Karpas-422 (cell line): ENCODE measurements around the gene MRPS16. TPM values are rescaled to one million over a fixed set of nuclear protein-coding genes. Genes with fewer than 3 reads are reported as not detected.
A peak's percentile ranks its signal among the peaks of the same experiment; 100 is the strongest.
"Not testable (repeated sequence)": the region's sequence is repeated elsewhere in the genome, so short reads cannot be mapped to it uniquely, and the experiment has no call there.

Source experiments
- DNase-seq: peaks from one replicate; pipeline ENCODE4 v3.0.0-alpha.2; 2015
- H2AFZ ChIP-seq: fragments of 200-600 bp; sonication (generic); 2 replicates; pipeline ENCODE4 v1.6.1; 2014; ENCODE audit warnings: antibody characterized with exemption, low read length, mixed read lengths
- H3K27ac ChIP-seq: fragments of 200-600 bp; sonication (generic); 2 replicates; pipeline ENCODE4 v1.5.1; 2014; ENCODE audit warnings: mild to moderate bottlenecking, low read length, moderate library complexity
- H3K27me3 ChIP-seq: fragments of 200-600 bp; sonication (generic); 2 replicates; pipeline ENCODE4 v1.6.1; 2014; ENCODE audit warnings: low read length, mixed read lengths
- H3K36me3 ChIP-seq: fragments of 200-600 bp; sonication (generic); 2 replicates; pipeline ENCODE4 v1.6.1; 2014; ENCODE audit warnings: low read length, mixed read lengths; ENCODE audit not compliant: insufficient read depth
- H3K4me1 ChIP-seq: fragments of 200-600 bp; sonication (generic); 2 replicates; pipeline ENCODE4 v1.6.1; 2014; ENCODE audit warnings: mild to moderate bottlenecking, low read length, mixed read lengths
- H3K4me2 ChIP-seq: fragments of 200-600 bp; sonication (generic); 2 replicates; pipeline ENCODE4 v1.6.1; 2014; ENCODE audit warnings: low read length, low read depth, mild to moderate bottlenecking; ENCODE audit not compliant: poor library complexity, severe bottlenecking
- H3K4me3 ChIP-seq: fragments of 200-600 bp; sonication (generic); 2 replicates; pipeline ENCODE4 v1.5.1; 2014; ENCODE audit warnings: mild to moderate bottlenecking, antibody characterized with exemption, low read length, mixed read lengths
- H3K79me2 ChIP-seq: fragments of 200-600 bp; sonication (generic); 2 replicates; pipeline ENCODE4 v1.6.1; 2014; ENCODE audit warnings: mild to moderate bottlenecking, low read length, mixed read lengths
- H3K9ac ChIP-seq: fragments of 200-600 bp; sonication (generic); 2 replicates; pipeline ENCODE4 v1.6.0; 2014; ENCODE audit warnings: low read length
- H3K9me2 ChIP-seq: fragments of 200-600 bp; sonication (generic), shearing (Covaris generic); replicated peaks from 2 replicates; pipeline ENCODE4 v1.6.0; 2014; ENCODE audit warnings: mild to moderate bottlenecking, low read length, moderate library complexity; ENCODE audit not compliant: insufficient read depth
- H3K9me3 ChIP-seq: fragments of 300-700, 200-600 bp; sonication (generic); 2 replicates; pipeline ENCODE4 v1.6.1; 2014; ENCODE audit warnings: low read length, mixed read lengths
- H4K20me1 ChIP-seq: fragments of 200-600 bp; sonication (generic); 2 replicates; pipeline ENCODE4 v1.6.1; 2014; ENCODE audit warnings: mild to moderate bottlenecking, antibody characterized with exemption, low read length, low read depth; ENCODE audit not compliant: insufficient read depth
- total RNA-seq: library from RNA; depleted of rRNA; stranded (reverse); fragments of >200 nt; shearing (Covaris generic); gene quantifications from 2 replicates; pipeline ENCODE4 v1.2.3, GENCODE V29; 2014; ENCODE audit warnings: low replicate concordance

Gene MRPS16
- total RNA-seq, 1 experiment from 2014 or later, result 88.2 TPM

DNA sequence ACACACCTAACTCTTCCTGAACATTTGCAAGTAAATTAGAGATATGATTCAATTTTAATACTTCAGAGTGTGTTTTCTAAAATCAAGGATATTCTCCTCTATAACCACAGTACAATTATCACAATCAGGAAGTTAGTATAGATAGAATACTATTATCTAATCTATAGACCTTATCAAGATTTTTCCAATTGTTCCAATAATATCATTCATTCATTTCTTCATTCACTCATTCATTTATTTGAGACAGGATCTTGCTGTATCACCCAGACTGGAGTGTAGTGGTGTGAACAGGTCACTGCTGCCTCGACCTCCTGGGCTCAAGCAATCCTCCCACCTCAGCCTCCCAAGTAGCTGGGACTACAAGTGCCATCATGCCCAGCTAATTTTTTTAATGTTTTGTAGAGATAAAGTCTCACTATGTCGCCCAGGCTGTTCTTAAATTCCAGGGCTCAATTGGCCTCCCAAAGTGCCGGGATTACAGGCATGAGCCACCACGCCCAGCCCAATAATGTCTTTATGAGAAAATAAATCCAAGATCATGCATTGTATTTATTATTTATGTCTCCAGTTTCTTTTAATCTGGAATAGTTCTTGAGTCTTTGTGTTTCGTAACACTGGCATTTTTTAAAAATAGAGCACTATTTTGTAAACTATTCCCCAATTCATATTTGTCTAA lies 10.6 kb upstream of the MRPS16 start:
- H3K4me3 ChIP-seq, result no peak overlapping the region
- no peak overlapping the region for H3K4me2 ChIP-seq
- H3K79me2 ChIP-seq, result no peaks in the 10 kb centered on the region
- DNase-seq, result no peak
- H3K36me3 ChIP-seq, result no peaks in the 10 kb centered on the region
- no peak overlapping the region for H3K9ac ChIP-seq
- no peaks in the 10 kb centered on the region; the same call in 1 of the 2 replicates for H3K9me3 ChIP-seq
- H2AFZ ChIP-seq, result no peak overlapping the region
- no peak overlapping the region for H3K27ac ChIP-seq
- H3K9me2 ChIP-seq, result no peaks in the 10 kb centered on the region
- H4K20me1 ChIP-seq, result no peaks in the 10 kb centered on the region
- peaks cover 3% of the 10 kb centered on the region; the same call in 1 of the 2 replicates for H3K4me1 ChIP-seq
- H3K27me3 ChIP-seq, result no peaks in the 10 kb centered on the region

DNA sequence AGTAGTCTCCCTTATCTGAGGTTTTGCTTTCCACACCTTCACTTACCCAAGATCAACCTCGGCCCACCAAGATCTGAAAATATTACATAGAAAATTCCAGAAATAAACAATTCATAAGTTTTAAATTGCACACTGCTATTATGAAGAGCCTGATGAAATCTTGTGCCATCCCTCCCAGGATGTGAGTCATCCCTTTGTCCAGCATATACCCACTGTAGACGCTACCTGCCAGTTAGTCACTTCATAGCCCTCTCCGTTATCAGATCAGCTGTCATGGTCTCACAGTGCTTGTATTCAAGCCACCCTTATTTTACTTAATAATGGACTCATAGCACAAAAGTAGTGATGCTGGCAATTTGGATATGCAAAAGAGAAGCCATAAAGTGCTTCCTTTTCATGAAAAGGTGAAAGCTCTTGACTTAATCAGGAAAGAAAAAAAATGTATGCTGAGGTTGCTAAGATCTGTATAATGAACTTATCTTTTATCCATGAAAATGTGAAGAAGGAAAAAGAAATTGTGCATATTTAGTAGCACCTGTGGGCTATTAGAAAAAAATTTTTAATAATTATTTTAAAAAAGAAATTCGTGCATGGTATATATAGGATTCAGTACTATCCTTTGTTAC lies 9.8 kb upstream of the MRPS16 start:
- Histone ChIP-seq H3K4me2 (no peak overlapping the region), H3K4me3 (no peak overlapping the region), H3K27ac (no peak overlapping the region), H3K9me3 (no peaks in the 10 kb centered on the region; the same call in 1 of the 2 replicates), H4K20me1 (no peaks in the 10 kb centered on the region), H3K9ac (no peak overlapping the region), H3K9me2 (no peaks in the 10 kb centered on the region), H3K79me2 (no peaks in the 10 kb centered on the region), H3K36me3 (no peaks in the 10 kb centered on the region), H3K27me3 (no peaks in the 10 kb centered on the region), H3K4me1 (peaks cover 3% of the 10 kb centered on the region; the same call in 1 of the 2 replicates), H2AFZ (no peak overlapping the region)
- DNase-seq, result no peak

DNA sequence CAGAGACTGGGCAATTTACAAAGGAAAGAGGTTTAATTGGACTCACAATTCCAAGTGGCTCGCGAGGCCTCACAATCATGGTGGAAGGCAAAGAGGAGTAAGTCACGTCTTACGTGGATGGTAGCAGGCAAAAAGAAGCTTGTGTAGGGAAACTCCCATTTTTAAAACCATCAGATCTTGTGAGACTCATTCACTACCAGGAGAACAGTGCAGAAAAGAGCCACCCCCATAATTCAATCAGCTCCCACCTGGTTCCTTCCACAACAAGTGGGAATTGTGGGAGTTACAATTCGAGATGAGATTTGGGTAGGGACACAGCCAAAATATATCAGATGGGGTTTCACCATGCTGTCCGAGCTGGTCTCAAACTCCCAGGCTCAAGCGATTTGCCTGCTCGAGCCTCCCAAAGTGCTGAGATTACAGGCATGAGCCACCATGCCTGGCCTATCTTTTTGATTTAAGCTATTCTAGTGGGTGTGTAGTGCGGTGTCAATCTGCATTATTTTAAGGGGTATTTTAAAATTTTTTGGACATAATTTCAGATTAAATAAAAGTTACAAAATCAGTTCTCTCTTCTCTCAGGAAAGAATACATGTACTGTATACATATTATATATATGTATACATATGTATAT lies 9.0 kb upstream of the MRPS16 start:
- H3K4me3 ChIP-seq, result no peak overlapping the region
- H3K9me2 ChIP-seq, result no peaks in the 10 kb centered on the region
- no peaks in the 10 kb centered on the region for H4K20me1 ChIP-seq
- H3K9ac ChIP-seq, result no peak overlapping the region
- H3K79me2 ChIP-seq, result no peaks in the 10 kb centered on the region
- no peaks in the 10 kb centered on the region for H3K27me3 ChIP-seq
- H3K9me3 ChIP-seq, result no peaks in the 10 kb centered on the region; the same call in 1 of the 2 replicates
- no peak overlapping the region for H2AFZ ChIP-seq
- no peak overlapping the region for H3K4me2 ChIP-seq
- DNase-seq, result no peak
- H3K4me1 ChIP-seq, result peaks cover 3% of the 10 kb centered on the region; the same call in 1 of the 2 replicates
- no peaks in the 10 kb centered on the region for H3K36me3 ChIP-seq
- no peak overlapping the region for H3K27ac ChIP-seq

DNA sequence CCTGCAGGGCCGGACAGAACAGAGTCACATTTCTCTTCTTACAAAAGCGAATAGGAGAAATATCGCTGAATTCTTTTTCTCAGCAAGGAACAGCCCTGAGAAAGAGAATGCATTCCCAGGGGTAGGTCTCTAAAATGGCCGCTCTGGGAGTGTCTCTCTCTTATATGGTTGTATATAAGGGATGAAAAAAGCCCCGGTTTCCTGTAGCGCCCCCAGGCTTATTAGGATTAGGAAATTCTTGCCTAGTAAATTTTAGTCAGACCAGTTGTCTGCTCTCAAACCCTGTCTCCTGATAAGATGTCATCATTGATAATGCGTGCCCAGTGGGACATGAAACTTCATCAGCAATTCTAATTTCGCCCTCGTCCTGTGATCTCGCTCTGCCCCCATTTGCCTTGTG lies 6.2 kb upstream of the MRPS16 start:
- not testable (repeated sequence) for H3K4me2 ChIP-seq, H3K9ac ChIP-seq, H3K9me2 ChIP-seq, H3K36me3 ChIP-seq, H3K9me3 ChIP-seq, H3K27me3 ChIP-seq, DNase-seq, H3K4me3 ChIP-seq, H3K27ac ChIP-seq, H2AFZ ChIP-seq, H4K20me1 ChIP-seq
- Histone ChIP-seq H3K4me1 (peaks cover 12% of the 10 kb centered on the region), H3K79me2 (peaks cover 12% of the 10 kb centered on the region)

DNA sequence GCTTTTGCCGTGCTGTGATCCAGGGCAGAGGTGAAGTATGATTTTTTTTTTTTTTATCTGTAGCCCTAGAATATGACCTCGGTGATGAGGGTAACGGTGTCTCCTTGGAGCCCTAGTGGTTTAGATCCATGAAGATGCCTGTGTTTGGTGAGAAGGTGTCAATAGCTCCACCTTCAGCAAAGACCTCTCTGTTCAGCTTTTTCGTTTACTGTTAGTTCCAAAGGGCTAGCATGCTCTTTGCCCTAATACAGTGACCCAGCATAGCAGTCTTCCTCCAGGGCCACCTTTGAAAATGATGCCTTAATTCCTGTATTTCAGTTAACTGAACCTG lies 746 bp upstream of the MRPS16 start:
- Histone ChIP-seq H3K9me3 (no peaks in the 10 kb centered on the region), H3K4me1 (peaks cover 46% of the 10 kb centered on the region), H3K9ac (peak overlapping the region; percentile 77), H3K79me2 (peaks cover 60% of the 10 kb centered on the region), H4K20me1 (no peaks in the 10 kb centered on the region), H3K4me2 (peak overlapping the region; percentile 86), H3K36me3 (peaks cover 17% of the 10 kb centered on the region), H3K27ac (peak overlapping the region; percentile 61), H3K9me2 (no peaks in the 10 kb centered on the region), H3K4me3 (peak overlapping the region; percentile 70), H2AFZ (no peak overlapping the region), H3K27me3 (no peaks in the 10 kb centered on the region)
- DNase-seq, result peak; percentile 50

DNA sequence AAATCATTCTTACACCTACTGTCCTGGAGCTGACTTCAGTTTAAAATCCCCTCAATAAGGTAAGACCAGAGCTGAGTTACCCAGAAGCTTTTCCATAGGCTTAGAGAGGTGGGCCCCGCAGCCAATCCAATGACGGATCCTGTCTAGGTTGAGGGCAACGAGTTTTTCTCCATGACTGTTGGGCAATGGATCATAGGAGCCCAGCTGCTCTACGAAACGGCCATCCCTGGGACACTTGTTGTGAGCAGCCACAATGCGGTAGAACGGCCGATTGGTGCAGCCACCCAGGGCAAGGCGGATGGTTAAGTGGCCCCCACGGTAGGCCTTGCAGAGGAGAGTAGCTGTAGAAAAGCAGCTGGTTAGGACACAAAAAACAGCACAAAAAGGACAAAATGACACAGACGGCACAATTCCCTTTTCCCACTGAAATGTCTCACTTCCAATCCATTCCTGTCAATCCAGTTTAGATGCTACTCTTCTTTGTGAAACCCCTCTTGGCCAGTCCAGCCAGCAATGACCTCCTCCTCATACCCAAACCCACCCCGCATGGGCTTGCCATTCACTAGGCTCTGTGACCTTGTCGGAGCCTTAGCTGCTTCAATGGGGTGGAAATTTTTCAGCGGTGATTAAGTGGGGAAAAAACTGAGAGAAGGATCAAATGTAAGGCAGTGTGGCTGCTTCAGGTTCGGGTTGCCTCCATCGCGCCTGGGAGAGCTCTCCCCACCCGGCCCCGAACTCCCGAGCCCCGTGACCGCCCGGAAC lies 580 bp downstream of the MRPS16 start:
- no peak overlapping the region for H2AFZ ChIP-seq
- no peak for DNase-seq
- H3K27ac ChIP-seq, result peak overlapping the region; percentile 61
- H3K36me3 ChIP-seq, result peaks cover 17% of the 10 kb centered on the region
- H3K4me2 ChIP-seq, result peak overlapping the region; percentile 86
- no peaks in the 10 kb centered on the region for H3K27me3 ChIP-seq
- peaks cover 55% of the 10 kb centered on the region for H3K4me1 ChIP-seq
- no peaks in the 10 kb centered on the region for H3K9me2 ChIP-seq
- H3K79me2 ChIP-seq, result peaks cover 67% of the 10 kb centered on the region
- H3K9me3 ChIP-seq, result no peaks in the 10 kb centered on the region
- no peaks in the 10 kb centered on the region for H4K20me1 ChIP-seq
- H3K9ac ChIP-seq, result peak overlapping the region; percentile 77
- peak overlapping the region; percentile 70 for H3K4me3 ChIP-seq

DNA sequence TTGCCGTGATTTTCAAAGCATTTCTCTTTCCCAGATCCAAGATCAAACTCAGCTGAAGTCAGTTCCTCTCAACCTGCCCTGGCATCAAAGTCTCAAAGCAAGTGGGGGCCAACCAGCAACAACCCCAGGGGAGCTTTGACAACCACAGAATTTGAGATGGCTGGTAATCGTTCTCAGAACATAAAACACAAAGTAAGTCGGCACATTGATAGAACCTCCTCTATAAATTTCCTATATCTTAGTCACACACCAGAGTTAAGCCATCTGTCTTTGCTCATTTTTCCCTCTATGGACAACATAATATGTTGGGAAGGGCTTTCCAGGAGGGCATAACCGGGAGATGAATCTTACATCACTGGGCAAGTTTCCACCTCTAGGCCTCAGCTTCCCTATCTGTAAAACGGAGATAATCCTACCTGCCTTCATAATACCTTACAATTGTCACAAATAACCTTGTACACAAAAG lies 4.2 kb downstream of the MRPS16 start:
- Histone ChIP-seq H3K36me3 (peaks cover 39% of the 10 kb centered on the region), H3K27me3 (no peaks in the 10 kb centered on the region), H3K4me1 (peaks cover 67% of the 10 kb centered on the region), H4K20me1 (no peaks in the 10 kb centered on the region), H3K9me2 (no peaks in the 10 kb centered on the region), H3K27ac (peak overlapping the region; percentile 83), H3K9me3 (no peaks in the 10 kb centered on the region), H3K4me2 (peak overlapping the region; percentile 90), H3K79me2 (peaks cover 87% of the 10 kb centered on the region), H3K9ac (peak overlapping the region; percentile 84), H3K4me3 (peak overlapping the region; percentile 90), H2AFZ (no peak overlapping the region)
- peak; percentile 70 for DNase-seq
